Peyer's patch (tissue), 4 donors: ENCODE data around the gene SIAH3.

Experiments used
- POLR2A ChIP-seq, 2 donors: fragments of 450-650 bp; IDR thresholded peaks; one replicate each; pipeline ENCODE4 v1.5.1; 2017; ENCODE audit warnings: antibody characterized with exemption in 2 of 2, mild to moderate bottlenecking in 2 of 2, moderate library complexity in 2 of 2
- TF ChIP-seq, protein P1 (sequence below), 6 experiments: fragments of 450-650 bp in 4 of 6; fragments of 200-600 bp in 2 of 6; sonication (generic) in 1 of 6; IDR thresholded peaks; one replicate each; pipeline ENCODE4 v1.5.1; 2017 to 2019; ENCODE audit warnings: antibody characterized with exemption in 6 of 6, mild to moderate bottlenecking in 3 of 6, moderate library complexity in 1 of 6

GRCh38 chr13:45896285-45896684, 44.7 kb upstream of the SIAH3 start:
- TF ChIP-seq, protein P1, sequence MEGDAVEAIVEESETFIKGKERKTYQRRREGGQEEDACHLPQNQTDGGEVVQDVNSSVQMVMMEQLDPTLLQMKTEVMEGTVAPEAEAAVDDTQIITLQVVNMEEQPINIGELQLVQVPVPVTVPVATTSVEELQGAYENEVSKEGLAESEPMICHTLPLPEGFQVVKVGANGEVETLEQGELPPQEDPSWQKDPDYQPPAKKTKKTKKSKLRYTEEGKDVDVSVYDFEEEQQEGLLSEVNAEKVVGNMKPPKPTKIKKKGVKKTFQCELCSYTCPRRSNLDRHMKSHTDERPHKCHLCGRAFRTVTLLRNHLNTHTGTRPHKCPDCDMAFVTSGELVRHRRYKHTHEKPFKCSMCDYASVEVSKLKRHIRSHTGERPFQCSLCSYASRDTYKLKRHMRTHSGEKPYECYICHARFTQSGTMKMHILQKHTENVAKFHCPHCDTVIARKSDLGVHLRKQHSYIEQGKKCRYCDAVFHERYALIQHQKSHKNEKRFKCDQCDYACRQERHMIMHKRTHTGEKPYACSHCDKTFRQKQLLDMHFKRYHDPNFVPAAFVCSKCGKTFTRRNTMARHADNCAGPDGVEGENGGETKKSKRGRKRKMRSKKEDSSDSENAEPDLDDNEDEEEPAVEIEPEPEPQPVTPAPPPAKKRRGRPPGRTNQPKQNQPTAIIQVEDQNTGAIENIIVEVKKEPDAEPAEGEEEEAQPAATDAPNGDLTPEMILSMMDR (IDR thresholded peaks at IDR 0.05), result no peak
- no peak for TF ChIP-seq POLR2A (IDR thresholded peaks at IDR 0.05)
